ENCODE results near the gene DNAH9.
A peak's percentile ranks its signal among the peaks of the same experiment; 100 is the strongest.

DNAH9 gene

DNA sequence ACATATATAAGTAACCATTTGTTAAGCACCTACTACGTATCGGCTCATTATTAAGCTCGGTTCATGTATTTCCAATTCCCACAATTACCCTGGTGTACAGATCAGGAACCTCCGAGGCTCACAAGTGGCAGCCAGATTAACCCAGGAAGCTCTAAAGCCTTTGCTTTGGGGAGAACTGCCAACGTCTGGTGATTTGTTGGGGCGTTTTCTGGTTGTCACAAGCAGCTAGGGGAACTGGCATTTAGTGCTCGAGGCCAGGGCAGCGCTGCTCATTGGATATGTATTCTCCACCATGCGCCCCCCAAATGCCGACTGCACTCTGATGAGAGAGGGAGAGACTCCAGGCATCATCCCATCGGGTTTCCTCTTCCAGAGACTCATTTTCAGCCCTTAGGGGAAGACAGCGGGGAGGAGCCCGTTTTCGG is 398.5 kb downstream of the DNAH9 start:
- peak; percentile 29 to 43 for DNase-seq

GRCh38 chr17:11997147-11997971 is 399.1 kb downstream of the DNAH9 start, which contains the start of gene ZNF18:
ZNF18 (minus strand) TSS chr17:11997475; CDS start chr17:11992829, 4,646 bp downstream.
- peak; percentile 68 to 70 for DNase-seq

GRCh38 chr17:11997972-11998233 is 399.6 kb downstream of the DNAH9 start:
- DNase-seq: no peak

GRCh38 chr17:11999696-12000095 is 401.4 kb downstream of the DNAH9 start:
- no peak for DNase-seq

DNA sequence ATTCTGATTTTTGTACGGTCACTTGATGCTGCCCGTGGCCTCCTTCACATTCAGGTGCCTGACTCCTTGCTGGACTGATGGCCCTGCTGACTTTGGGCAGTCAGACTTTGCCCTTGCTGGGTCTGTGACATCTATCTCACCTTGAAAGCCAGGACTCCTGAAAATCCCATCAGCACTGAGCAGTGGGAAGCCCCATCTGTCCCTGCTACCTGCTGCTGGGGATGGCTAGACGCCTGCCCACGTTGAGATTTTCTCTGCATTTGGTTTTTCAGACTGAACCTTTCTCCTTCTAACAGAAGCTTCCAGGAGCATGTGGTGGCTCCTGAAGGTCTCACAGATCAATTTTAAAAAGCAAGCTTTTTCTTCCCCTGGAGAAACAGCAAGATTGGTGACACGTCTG is 409.2 kb downstream of the DNAH9 start:
- no peak for DNase-seq
